ENCODE measurements around the gene PRKCE.

GRCh38 chr2:46187112-46187618, 535.7 kb downstream of the PRKCE start:
- TF ChIP-seq CTCF (IDR thresholded peaks at IDR 0.05) (no peak), POLR2AphosphoS5 (IDR thresholded peaks at IDR 0.05; ENCODE audit: low read depth, low read length) (no peak), TCF7L2 (IDR thresholded peaks at IDR 0.05; ENCODE audit: low read depth, low read length) (no peak)
